GM12891 (cell line): Measurements from ENCODE around the gene UBASH3A.

Experiments used
- DNase-seq: peaks from one replicate; pipeline ENCODE4 v3.0.0; 2011; ENCODE audit warnings: low spot score; ENCODE audit not compliant: insufficient read length
- FAIRE-seq: peaks from 2 replicates; lab custom pipeline; 2011; peaks lifted over from hg19 to GRCh38; lab: Jason Lieb, UNC
- PAX5 ChIP-seq: IDR thresholded peaks from 2 replicates; pipeline ENCODE4 v1.6.1; 2011; ENCODE audit warnings: low read length, moderate library complexity, mild to moderate bottlenecking; ENCODE audit not compliant: insufficient read depth, severe bottlenecking
- POLR2A ChIP-seq: IDR thresholded peaks from 2 replicates; pipeline ENCODE4 v1.6.1; 2011; ENCODE audit warnings: low read depth, low read length, control low read depth
- POLR2AphosphoS5 ChIP-seq: IDR thresholded peaks from 2 replicates; pipeline ENCODE4 v1.6.1; 2011; ENCODE audit warnings: low read depth, low read length, control low read depth
- POU2F2 ChIP-seq: IDR thresholded peaks from 2 replicates; pipeline ENCODE4 v1.6.1; 2011; ENCODE audit warnings: low read depth, mild to moderate bottlenecking, control low read depth, low read length, moderate library complexity
- SPI1 ChIP-seq: IDR thresholded peaks from 2 replicates; pipeline ENCODE4 v1.6.1; 2011; ENCODE audit warnings: low read depth, low read length, control low read depth
- TAF1 ChIP-seq: IDR thresholded peaks from 2 replicates; pipeline ENCODE4 v1.6.1; 2011; ENCODE audit warnings: low read depth, low read length, control low read depth

Gene UBASH3A

GRCh38 chr21:42429021-42429420 is 25.3 kb downstream of the UBASH3A start:
- FAIRE-seq (no peak), DNase-seq (no peak)
- TF ChIP-seq TAF1 (no peak), PAX5 (no peak), POU2F2 (no peak), POLR2A (no peak), SPI1 (no peak), POLR2AphosphoS5 (no peak)

- FAIRE-seq (no peak), DNase-seq (no peak)
- TF ChIP-seq TAF1 (no peak), POLR2A (no peak), PAX5 (no peak), POLR2AphosphoS5 (no peak), POU2F2 (no peak), SPI1 (no peak)
Observed at GRCh38 chr21:42429856-42430255, 26.2 kb downstream of the UBASH3A start.

GRCh38 chr21:42430521-42430920 is 26.8 kb downstream of the UBASH3A start:
- TF ChIP-seq PAX5, result no peak
- no peak for TF ChIP-seq POU2F2
- no peak for TF ChIP-seq POLR2A
- TF ChIP-seq SPI1, result no peak
- TF ChIP-seq TAF1, result no peak
- no peak for TF ChIP-seq POLR2AphosphoS5
- no peak for FAIRE-seq
- no peak for DNase-seq

GRCh38 chr21:42431196-42431595 is 27.5 kb downstream of the UBASH3A start:
- DNase-seq (no peak), FAIRE-seq (no peak)
- TF ChIP-seq SPI1 (no peak), PAX5 (no peak), TAF1 (no peak), POU2F2 (no peak), POLR2A (no peak), POLR2AphosphoS5 (no peak)

GRCh38 chr21:42432695-42433094 is 29.0 kb downstream of the UBASH3A start:
- FAIRE-seq, result no peak
- TF ChIP-seq TAF1, result no peak
- TF ChIP-seq POLR2AphosphoS5, result no peak
- TF ChIP-seq PAX5, result no peak
- TF ChIP-seq POU2F2, result no peak
- no peak for TF ChIP-seq POLR2A
- TF ChIP-seq SPI1, result no peak
- no peak for DNase-seq

GRCh38 chr21:42433946-42434551 is 30.3 kb downstream of the UBASH3A start:
- DNase-seq (no peak), FAIRE-seq (no peak)
- TF ChIP-seq POLR2A (no peak), POLR2AphosphoS5 (no peak), PAX5 (no peak), TAF1 (no peak), SPI1 (no peak), POU2F2 (no peak)

GRCh38 chr21:42434884-42435283 is 31.2 kb downstream of the UBASH3A start:
- no peak for DNase-seq
- TF ChIP-seq POU2F2 (no peak), POLR2AphosphoS5 (no peak), SPI1 (no peak), POLR2A (no peak), TAF1 (no peak), PAX5 (no peak)
- no peak for FAIRE-seq

GRCh38 chr21:42435401-42435800 is 31.7 kb downstream of the UBASH3A start:
- no peak for DNase-seq
- FAIRE-seq, result no peak
- TF ChIP-seq SPI1 (no peak), TAF1 (no peak), POU2F2 (no peak), PAX5 (no peak), POLR2A (no peak), POLR2AphosphoS5 (no peak)

GRCh38 chr21:42435833-42436232 is 32.1 kb downstream of the UBASH3A start:
- DNase-seq, result no peak
- no peak for FAIRE-seq
- TF ChIP-seq TAF1, result no peak
- TF ChIP-seq POU2F2, result no peak
- no peak for TF ChIP-seq PAX5
- no peak for TF ChIP-seq POLR2A
- TF ChIP-seq POLR2AphosphoS5, result no peak
- TF ChIP-seq SPI1, result no peak

- TF ChIP-seq PAX5 (no peak), POU2F2 (no peak), POLR2A (no peak), POLR2AphosphoS5 (no peak), SPI1 (no peak), TAF1 (no peak)
- no peak for DNase-seq
- no peak for FAIRE-seq
Observed at GRCh38 chr21:42436914-42437313, 33.2 kb downstream of the UBASH3A start.

- no peak for TF ChIP-seq SPI1
- no peak for TF ChIP-seq PAX5
- no peak for FAIRE-seq
- DNase-seq, result no peak
Observed at GRCh38 chr21:42437786-42438185, 34.1 kb downstream of the UBASH3A start.
